ENCODE results near the gene CDC5L. TPM values are rescaled to one million over a fixed set of nuclear protein-coding genes. Genes with fewer than 3 reads are reported as not detected.

CDC5L gene
- total RNA-seq, 2 experiments from 2014 or later, result 17.9 to 18.8 TPM

GRCh38 chr6:44462335-44462734 lies 74.8 kb downstream of the CDC5L start:
- H3K9me3 Mint-ChIP-seq, result no peaks in the 10 kb centered on the region
- DNase-seq, result no peak
- H3K4me3 Mint-ChIP-seq, result no peak overlapping the region
- CTCF ChIA-PET, result interaction anchor here (1.0 to 1.9 kb wide), 3 partner anchors 13 to 131 kb away, joined by 3 to 5 read pairs (median 4); no protein-coding TSS in a partner anchor
- H3K4me1 Mint-ChIP-seq (ENCODE audit: low read depth), result no peaks in the 10 kb centered on the region
- no peaks in the 10 kb centered on the region for H3K27me3 Mint-ChIP-seq (ENCODE audit: low read depth)
- no peak overlapping the region for H3K27ac Mint-ChIP-seq
- H3K36me3 Mint-ChIP-seq (ENCODE audit: low read depth), result no peaks in the 10 kb centered on the region
- intact Hi-C loops (cut with micrococcal nuclease), result no loop called here

GRCh38 chr6:44462797-44463727 lies 75.6 kb downstream of the CDC5L start:
- intact Hi-C loops (cut with micrococcal nuclease), result no loop called here
- Mint-ChIP-seq H3K27ac (no peak overlapping the region), H3K27me3 (ENCODE audit: low read depth) (no peaks in the 10 kb centered on the region), H3K36me3 (ENCODE audit: low read depth) (no peaks in the 10 kb centered on the region), H3K9me3 (no peaks in the 10 kb centered on the region), H3K4me3 (no peak overlapping the region), H3K4me1 (ENCODE audit: low read depth) (no peaks in the 10 kb centered on the region)
- CTCF ChIA-PET, result interaction anchor here (0.8 to 1.6 kb wide), 3 partner anchors 9 to 131 kb away, joined by 3 to 4 read pairs (median 3); no protein-coding TSS in a partner anchor
- DNase-seq, result no peak

GRCh38 chr6:44463728-44464450 lies 76.4 kb downstream of the CDC5L start:
- Mint-ChIP-seq H3K27me3 (ENCODE audit: low read depth) (no peaks in the 10 kb centered on the region), H3K4me1 (ENCODE audit: low read depth) (no peaks in the 10 kb centered on the region), H3K36me3 (ENCODE audit: low read depth) (no peaks in the 10 kb centered on the region), H3K9me3 (no peaks in the 10 kb centered on the region), H3K4me3 (no peak overlapping the region), H3K27ac (no peak overlapping the region)
- intact Hi-C loops (cut with micrococcal nuclease), result no loop called here
- CTCF ChIA-PET, result interaction anchor here (0.8 kb wide), 1 partner anchor 8 kb away, joined by 3 read pairs; no protein-coding TSS in a partner anchor
- no peak for DNase-seq

- intact Hi-C loops (cut with micrococcal nuclease), result no loop called here
- no peak overlapping the region for H3K4me3 Mint-ChIP-seq
- CTCF ChIA-PET, result interaction anchor here (2.3 kb wide), 1 partner anchor 11 kb away, joined by 8 read pairs; no protein-coding TSS in a partner anchor
Measured at GRCh38 chr6:44464527-44465310, 77.2 kb downstream of the CDC5L start.

DNA sequence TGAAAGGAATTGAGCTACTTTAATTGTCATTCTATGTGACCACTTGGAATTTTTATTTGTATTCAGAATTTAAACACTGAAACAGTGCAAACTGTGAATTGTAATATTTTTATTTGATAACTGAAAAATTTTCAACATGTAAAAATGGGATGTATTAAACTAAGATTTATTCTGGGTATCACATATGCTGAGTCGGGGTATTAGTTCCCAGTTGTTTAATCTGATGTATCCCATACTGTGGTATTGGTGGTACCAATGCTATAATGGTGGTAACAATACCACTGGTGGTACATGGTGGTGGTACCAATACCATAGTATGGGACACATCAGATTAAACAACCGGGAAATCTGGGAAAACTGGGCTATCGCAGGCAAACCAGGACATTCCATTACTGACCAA lies 79.4 kb downstream of the CDC5L start:
- H3K9me3 Mint-ChIP-seq, result no peaks in the 10 kb centered on the region
- no peaks in the 10 kb centered on the region for H3K27me3 Mint-ChIP-seq (ENCODE audit: low read depth)
- H3K4me1 Mint-ChIP-seq (ENCODE audit: low read depth), result no peaks in the 10 kb centered on the region
- H3K27ac Mint-ChIP-seq, result no peak overlapping the region
- no peaks in the 10 kb centered on the region for H3K36me3 Mint-ChIP-seq (ENCODE audit: low read depth)
- CTCF ChIA-PET, result interaction anchor here (2.3 kb wide), 1 partner anchor 8 kb away, joined by 8 read pairs; no protein-coding TSS in a partner anchor
- no peak overlapping the region for H3K4me3 Mint-ChIP-seq
- intact Hi-C loops (cut with micrococcal nuclease), result no loop called here
- DNase-seq, result no peak

More at GRCh38 chr6:44464527-44465310, 77.2 kb downstream of the CDC5L start:
- Mint-ChIP-seq H3K27me3 (ENCODE audit: low read depth) (no peaks in the 10 kb centered on the region), H3K36me3 (ENCODE audit: low read depth) (no peaks in the 10 kb centered on the region), H3K27ac (no peak overlapping the region), H3K9me3 (no peaks in the 10 kb centered on the region), H3K4me1 (ENCODE audit: low read depth) (no peaks in the 10 kb centered on the region)
- DNase-seq, result no peak

DNA sequence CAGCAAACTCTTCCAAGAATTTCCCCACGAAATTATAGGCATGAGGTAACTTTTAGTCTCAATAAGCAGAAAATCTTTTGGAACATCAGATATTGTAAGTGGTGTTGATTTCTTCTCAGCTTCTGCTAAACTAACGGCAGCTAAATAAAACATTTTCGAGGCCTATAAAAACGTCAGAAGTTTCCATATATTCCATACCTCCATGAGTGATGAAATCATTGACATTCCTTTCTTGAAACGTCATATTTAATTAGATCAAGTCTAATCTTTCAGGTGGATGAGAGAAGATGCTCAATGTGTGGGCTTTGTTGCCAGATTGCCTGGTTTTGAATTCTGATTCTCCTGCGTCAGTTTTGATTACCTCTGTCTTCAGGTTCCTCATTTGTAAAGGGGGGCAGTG lies 81.3 kb downstream of the CDC5L start:
- intact Hi-C loops (cut with micrococcal nuclease), result no loop called here

DNA sequence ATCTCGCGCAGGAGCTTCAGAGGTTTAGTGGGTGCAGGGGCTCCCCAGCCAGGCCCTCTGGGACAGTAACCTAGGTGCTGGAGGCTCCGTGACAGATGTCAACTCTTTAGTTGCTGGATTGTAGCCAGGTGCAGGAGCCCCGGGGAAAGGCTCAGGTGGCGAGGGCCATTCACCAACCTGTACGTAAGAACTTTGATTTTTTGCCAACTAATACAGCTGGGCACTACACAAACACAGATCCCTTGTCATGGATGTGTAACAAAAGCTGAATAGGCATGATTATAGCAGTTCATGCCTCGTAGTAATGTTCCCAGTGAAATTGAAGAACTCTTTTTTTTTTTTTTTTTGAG lies 82.6 kb downstream of the CDC5L start:
- CTCF ChIA-PET, result interaction anchor here (0.6 to 3.4 kb wide), 14 partner anchors 9 to 160 kb away, joined by 3 to 13 read pairs (median 6); no protein-coding TSS in a partner anchor
- no peak for DNase-seq
- no peaks in the 10 kb centered on the region for H3K36me3 Mint-ChIP-seq (ENCODE audit: low read depth)
- H3K27me3 Mint-ChIP-seq (ENCODE audit: low read depth), result no peaks in the 10 kb centered on the region
- no peaks in the 10 kb centered on the region for H3K9me3 Mint-ChIP-seq
- H3K4me3 Mint-ChIP-seq, result no peak overlapping the region
- H3K27ac Mint-ChIP-seq, result no peak overlapping the region
- intact Hi-C loops (cut with micrococcal nuclease), result no loop called here
- no peaks in the 10 kb centered on the region for H3K4me1 Mint-ChIP-seq (ENCODE audit: low read depth)

More for the DNA sequence above, 81.3 kb downstream of the CDC5L start:
- Mint-ChIP-seq H3K4me1 (ENCODE audit: low read depth) (no peaks in the 10 kb centered on the region), H3K27me3 (ENCODE audit: low read depth) (no peaks in the 10 kb centered on the region), H3K9me3 (no peaks in the 10 kb centered on the region), H3K27ac (no peak overlapping the region), H3K36me3 (ENCODE audit: low read depth) (no peaks in the 10 kb centered on the region), H3K4me3 (no peak overlapping the region)
- DNase-seq, result no peak
- CTCF ChIA-PET, result interaction anchor here (1.3 to 3.4 kb wide), 5 partner anchors 10 to 161 kb away, joined by 4 to 13 read pairs (median 8); no protein-coding TSS in a partner anchor

DNA sequence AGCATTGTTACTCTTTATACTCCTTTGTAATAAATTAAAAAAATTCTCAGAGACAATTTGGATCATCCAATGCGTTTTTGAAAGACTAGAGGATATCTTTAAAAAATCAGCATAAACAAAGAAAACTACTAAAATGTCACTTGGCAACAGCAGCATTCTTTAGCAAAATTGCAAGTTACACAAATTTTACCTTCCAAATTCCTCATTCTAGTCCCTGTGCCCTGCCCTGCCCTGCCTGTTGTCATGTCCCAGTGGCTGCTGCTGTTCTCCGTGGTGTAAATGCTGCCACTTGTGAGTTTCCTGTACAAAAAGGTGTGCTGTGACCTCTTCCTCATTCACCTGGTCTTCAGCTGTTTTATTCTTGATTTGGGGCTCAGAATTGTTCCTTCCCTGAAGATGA lies 83.2 kb downstream of the CDC5L start:
- Mint-ChIP-seq H3K27ac (no peak overlapping the region), H3K9me3 (no peaks in the 10 kb centered on the region), H3K27me3 (ENCODE audit: low read depth) (no peaks in the 10 kb centered on the region), H3K36me3 (ENCODE audit: low read depth) (no peaks in the 10 kb centered on the region), H3K4me3 (no peak overlapping the region), H3K4me1 (ENCODE audit: low read depth) (no peaks in the 10 kb centered on the region)
- CTCF ChIA-PET, result interaction anchor here (0.9 to 3.4 kb wide), 8 partner anchors 10 to 160 kb away, joined by 3 to 13 read pairs (median 8); no protein-coding TSS in a partner anchor
- intact Hi-C loops (cut with micrococcal nuclease), result no loop called here
- no peak for DNase-seq

- H3K4me1 Mint-ChIP-seq (ENCODE audit: low read depth), result no peaks in the 10 kb centered on the region
- no peak for DNase-seq
- no peaks in the 10 kb centered on the region for H3K27me3 Mint-ChIP-seq (ENCODE audit: low read depth)
- intact Hi-C loops (cut with micrococcal nuclease), result no loop called here
- CTCF ChIA-PET, result interaction anchor here (0.8 to 3.4 kb wide), 4 partner anchors 8 to 159 kb away, joined by 3 to 13 read pairs (median 3); no protein-coding TSS in a partner anchor
- H3K9me3 Mint-ChIP-seq, result no peaks in the 10 kb centered on the region
- H3K27ac Mint-ChIP-seq, result no peak overlapping the region
- H3K36me3 Mint-ChIP-seq (ENCODE audit: low read depth), result no peaks in the 10 kb centered on the region
- H3K4me3 Mint-ChIP-seq, result no peak overlapping the region
Measured at GRCh38 chr6:44471271-44471981, 83.9 kb downstream of the CDC5L start.

DNA sequence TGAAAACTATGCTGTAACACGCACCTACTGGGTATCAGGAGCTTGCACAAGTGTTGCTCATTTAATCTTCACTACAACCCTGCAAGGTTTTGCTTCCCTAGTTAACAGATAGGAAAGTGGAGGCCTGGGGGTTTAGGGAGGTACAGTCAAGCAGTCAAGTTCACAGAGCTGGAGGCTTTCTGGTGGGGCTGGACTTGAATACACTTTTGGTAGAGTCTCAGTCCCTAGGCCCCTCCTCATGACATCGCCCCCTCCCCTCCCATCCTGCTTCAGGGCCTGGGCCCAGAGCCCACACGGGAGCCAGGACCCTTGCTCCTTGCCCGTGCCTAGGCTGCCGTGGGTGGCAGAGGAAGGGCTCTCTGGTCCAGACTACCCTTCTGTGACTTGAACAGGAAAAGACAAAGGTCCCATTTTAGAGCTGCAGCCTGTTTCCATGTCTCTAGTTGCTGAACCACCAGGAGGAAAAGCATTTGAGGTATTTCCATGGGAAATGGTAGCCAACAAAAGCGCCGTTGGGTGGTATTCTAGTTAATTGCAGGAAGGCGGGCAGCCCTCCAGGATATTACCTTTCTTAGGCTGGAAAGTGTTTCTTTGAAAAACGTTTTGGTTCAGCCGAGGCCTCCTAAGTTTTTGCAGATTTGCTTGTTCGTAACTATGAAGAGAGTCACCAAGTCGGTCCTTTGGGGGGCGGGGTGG lies 84.9 kb downstream of the CDC5L start:
- CTCF ChIA-PET, result interaction anchor here (0.8 to 1.1 kb wide), 2 partner anchors 9 to 33 kb away, joined by 3 to 5 read pairs; no protein-coding TSS in a partner anchor
- DNase-seq, result no peak

More for the DNA sequence above, 84.9 kb downstream of the CDC5L start:
- H3K4me1 Mint-ChIP-seq (ENCODE audit: low read depth), result no peaks in the 10 kb centered on the region
- no peaks in the 10 kb centered on the region for H3K27me3 Mint-ChIP-seq (ENCODE audit: low read depth)
- H3K9me3 Mint-ChIP-seq, result no peaks in the 10 kb centered on the region
- H3K27ac Mint-ChIP-seq, result no peak overlapping the region
- no peak overlapping the region for H3K4me3 Mint-ChIP-seq
- intact Hi-C loops (cut with micrococcal nuclease), result no loop called here
- no peaks in the 10 kb centered on the region for H3K36me3 Mint-ChIP-seq (ENCODE audit: low read depth)

Data from activated naive CD4-positive, alpha-beta T cell treated with anti-CD3 and anti-CD28 coated beads for 36 hours (primary cell).